WTC11 (cell line): ENCODE data around the gene GNLY.

Source experiments
- ATF1 ChIP-seq: sonication (generic); formaldehyde crosslinking; IDR thresholded peaks from 2 replicates; pipeline ENCODE4 v1.8.1; 2023; ENCODE audit warnings: mild to moderate bottlenecking, moderate library complexity, missing genetic modification reagents
- ESRRA ChIP-seq: sonication (generic); formaldehyde crosslinking; IDR thresholded peaks from 2 replicates; pipeline ENCODE4 v1.8.1; 2022; ENCODE audit warnings: mild to moderate bottlenecking, missing genetic modification reagents, borderline replicate concordance
- MXD4 ChIP-seq: fragments of 250-450 bp; sonication (Bioruptor Pico); IDR thresholded peaks from 2 replicates; pipeline ENCODE4 v1.8.0; 2021; ENCODE audit warnings: mild to moderate bottlenecking, moderate library complexity, borderline replicate concordance
- TF ChIP-seq, protein P1 (sequence below): sonication (generic); formaldehyde crosslinking; IDR thresholded peaks from 2 replicates; pipeline ENCODE4 v1.8.1; 2022; ENCODE audit warnings: mild to moderate bottlenecking, missing genetic modification reagents, moderate library complexity, borderline replicate concordance
- TF ChIP-seq, protein P2 (sequence below): sonication (generic); formaldehyde crosslinking; IDR thresholded peaks from 2 replicates; pipeline ENCODE4 v1.8.1; 2023; ENCODE audit warnings: mild to moderate bottlenecking, missing genetic modification reagents, borderline replicate concordance
- TF ChIP-seq, protein P3 (sequence below): sonication (generic); formaldehyde crosslinking; IDR thresholded peaks from 2 replicates; pipeline ENCODE4 v1.8.1; 2022; ENCODE audit warnings: low read depth, missing genetic modification reagents, borderline replicate concordance
- TF ChIP-seq, protein P4 (sequence below): fragments of 250-450 bp; sonication (Bioruptor Pico); IDR thresholded peaks from 2 replicates; pipeline ENCODE4 v1.8.0; 2021; ENCODE audit warnings: mild to moderate bottlenecking
- TF ChIP-seq, protein P5 (sequence below): fragments of 200-600 bp; IDR thresholded peaks from 2 replicates; pipeline ENCODE4 v1.8.0; 2022; ENCODE audit warnings: antibody characterized with exemption
- TF ChIP-seq, protein P6 (sequence below): sonication (generic); formaldehyde crosslinking; conservative IDR thresholded peaks from 2 replicates; pipeline ENCODE4 v1.8.1; 2022; ENCODE audit warnings: mild to moderate bottlenecking, missing genetic modification reagents
- TF ChIP-seq, protein P7 (sequence below): sonication (generic); formaldehyde crosslinking; IDR thresholded peaks from 2 replicates; pipeline ENCODE4 v1.8.1; 2023; ENCODE audit warnings: mild to moderate bottlenecking, missing genetic modification reagents, moderate library complexity
- TF ChIP-seq, protein P8 (sequence below): sonication (generic); formaldehyde crosslinking; IDR thresholded peaks from 2 replicates; pipeline ENCODE4 v1.8.0; 2022; ENCODE audit warnings: mild to moderate bottlenecking, missing genetic modification reagents

DNA sequence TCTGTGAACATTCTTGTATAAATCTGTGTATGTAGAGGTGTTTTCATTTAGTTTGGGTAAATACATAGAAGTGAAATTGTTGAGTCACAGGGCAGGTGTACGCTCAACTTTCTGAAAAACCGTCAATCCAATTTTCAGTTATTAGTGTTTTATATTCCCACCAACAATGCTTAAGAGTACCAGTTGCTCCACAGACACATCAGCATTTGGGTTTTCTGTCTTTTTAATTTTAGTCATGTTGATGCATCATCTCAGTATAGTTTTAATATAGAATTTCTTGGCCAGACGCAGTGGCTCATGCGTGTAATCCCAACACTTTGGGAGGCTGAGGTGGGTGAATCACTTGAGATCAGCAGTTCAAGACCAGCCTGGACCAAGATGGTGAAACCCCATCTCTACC lies 3.2 kb upstream of the GNLY start:
- TF ChIP-seq, protein P1, sequence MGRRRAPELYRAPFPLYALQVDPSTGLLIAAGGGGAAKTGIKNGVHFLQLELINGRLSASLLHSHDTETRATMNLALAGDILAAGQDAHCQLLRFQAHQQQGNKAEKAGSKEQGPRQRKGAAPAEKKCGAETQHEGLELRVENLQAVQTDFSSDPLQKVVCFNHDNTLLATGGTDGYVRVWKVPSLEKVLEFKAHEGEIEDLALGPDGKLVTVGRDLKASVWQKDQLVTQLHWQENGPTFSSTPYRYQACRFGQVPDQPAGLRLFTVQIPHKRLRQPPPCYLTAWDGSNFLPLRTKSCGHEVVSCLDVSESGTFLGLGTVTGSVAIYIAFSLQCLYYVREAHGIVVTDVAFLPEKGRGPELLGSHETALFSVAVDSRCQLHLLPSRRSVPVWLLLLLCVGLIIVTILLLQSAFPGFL (CRISPR knock-in tag): no peak
- TF ChIP-seq MXD4 (CRISPR knock-in tag): no peak
- TF ChIP-seq, protein P2, sequence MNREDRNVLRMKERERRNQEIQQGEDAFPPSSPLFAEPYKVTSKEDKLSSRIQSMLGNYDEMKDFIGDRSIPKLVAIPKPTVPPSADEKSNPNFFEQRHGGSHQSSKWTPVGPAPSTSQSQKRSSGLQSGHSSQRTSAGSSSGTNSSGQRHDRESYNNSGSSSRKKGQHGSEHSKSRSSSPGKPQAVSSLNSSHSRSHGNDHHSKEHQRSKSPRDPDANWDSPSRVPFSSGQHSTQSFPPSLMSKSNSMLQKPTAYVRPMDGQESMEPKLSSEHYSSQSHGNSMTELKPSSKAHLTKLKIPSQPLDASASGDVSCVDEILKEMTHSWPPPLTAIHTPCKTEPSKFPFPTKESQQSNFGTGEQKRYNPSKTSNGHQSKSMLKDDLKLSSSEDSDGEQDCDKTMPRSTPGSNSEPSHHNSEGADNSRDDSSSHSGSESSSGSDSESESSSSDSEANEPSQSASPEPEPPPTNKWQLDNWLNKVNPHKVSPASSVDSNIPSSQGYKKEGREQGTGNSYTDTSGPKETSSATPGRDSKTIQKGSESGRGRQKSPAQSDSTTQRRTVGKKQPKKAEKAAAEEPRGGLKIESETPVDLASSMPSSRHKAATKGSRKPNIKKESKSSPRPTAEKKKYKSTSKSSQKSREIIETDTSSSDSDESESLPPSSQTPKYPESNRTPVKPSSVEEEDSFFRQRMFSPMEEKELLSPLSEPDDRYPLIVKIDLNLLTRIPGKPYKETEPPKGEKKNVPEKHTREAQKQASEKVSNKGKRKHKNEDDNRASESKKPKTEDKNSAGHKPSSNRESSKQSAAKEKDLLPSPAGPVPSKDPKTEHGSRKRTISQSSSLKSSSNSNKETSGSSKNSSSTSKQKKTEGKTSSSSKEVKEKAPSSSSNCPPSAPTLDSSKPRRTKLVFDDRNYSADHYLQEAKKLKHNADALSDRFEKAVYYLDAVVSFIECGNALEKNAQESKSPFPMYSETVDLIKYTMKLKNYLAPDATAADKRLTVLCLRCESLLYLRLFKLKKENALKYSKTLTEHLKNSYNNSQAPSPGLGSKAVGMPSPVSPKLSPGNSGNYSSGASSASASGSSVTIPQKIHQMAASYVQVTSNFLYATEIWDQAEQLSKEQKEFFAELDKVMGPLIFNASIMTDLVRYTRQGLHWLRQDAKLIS (CRISPR knock-in tag): no peak
- no peak for TF ChIP-seq ESRRA
- TF ChIP-seq, protein P3, sequence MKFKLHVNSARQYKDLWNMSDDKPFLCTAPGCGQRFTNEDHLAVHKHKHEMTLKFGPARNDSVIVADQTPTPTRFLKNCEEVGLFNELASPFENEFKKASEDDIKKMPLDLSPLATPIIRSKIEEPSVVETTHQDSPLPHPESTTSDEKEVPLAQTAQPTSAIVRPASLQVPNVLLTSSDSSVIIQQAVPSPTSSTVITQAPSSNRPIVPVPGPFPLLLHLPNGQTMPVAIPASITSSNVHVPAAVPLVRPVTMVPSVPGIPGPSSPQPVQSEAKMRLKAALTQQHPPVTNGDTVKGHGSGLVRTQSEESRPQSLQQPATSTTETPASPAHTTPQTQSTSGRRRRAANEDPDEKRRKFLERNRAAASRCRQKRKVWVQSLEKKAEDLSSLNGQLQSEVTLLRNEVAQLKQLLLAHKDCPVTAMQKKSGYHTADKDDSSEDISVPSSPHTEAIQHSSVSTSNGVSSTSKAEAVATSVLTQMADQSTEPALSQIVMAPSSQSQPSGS (CRISPR knock-in tag): no peak
- TF ChIP-seq, protein P4, sequence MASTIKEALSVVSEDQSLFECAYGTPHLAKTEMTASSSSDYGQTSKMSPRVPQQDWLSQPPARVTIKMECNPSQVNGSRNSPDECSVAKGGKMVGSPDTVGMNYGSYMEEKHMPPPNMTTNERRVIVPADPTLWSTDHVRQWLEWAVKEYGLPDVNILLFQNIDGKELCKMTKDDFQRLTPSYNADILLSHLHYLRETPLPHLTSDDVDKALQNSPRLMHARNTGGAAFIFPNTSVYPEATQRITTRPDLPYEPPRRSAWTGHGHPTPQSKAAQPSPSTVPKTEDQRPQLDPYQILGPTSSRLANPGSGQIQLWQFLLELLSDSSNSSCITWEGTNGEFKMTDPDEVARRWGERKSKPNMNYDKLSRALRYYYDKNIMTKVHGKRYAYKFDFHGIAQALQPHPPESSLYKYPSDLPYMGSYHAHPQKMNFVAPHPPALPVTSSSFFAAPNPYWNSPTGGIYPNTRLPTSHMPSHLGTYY (CRISPR knock-in tag): no peak
- TF ChIP-seq, protein P5, sequence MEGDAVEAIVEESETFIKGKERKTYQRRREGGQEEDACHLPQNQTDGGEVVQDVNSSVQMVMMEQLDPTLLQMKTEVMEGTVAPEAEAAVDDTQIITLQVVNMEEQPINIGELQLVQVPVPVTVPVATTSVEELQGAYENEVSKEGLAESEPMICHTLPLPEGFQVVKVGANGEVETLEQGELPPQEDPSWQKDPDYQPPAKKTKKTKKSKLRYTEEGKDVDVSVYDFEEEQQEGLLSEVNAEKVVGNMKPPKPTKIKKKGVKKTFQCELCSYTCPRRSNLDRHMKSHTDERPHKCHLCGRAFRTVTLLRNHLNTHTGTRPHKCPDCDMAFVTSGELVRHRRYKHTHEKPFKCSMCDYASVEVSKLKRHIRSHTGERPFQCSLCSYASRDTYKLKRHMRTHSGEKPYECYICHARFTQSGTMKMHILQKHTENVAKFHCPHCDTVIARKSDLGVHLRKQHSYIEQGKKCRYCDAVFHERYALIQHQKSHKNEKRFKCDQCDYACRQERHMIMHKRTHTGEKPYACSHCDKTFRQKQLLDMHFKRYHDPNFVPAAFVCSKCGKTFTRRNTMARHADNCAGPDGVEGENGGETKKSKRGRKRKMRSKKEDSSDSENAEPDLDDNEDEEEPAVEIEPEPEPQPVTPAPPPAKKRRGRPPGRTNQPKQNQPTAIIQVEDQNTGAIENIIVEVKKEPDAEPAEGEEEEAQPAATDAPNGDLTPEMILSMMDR: no peak
- TF ChIP-seq, protein P6, sequence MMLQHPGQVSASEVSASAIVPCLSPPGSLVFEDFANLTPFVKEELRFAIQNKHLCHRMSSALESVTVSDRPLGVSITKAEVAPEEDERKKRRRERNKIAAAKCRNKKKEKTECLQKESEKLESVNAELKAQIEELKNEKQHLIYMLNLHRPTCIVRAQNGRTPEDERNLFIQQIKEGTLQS (CRISPR knock-in tag): no peak
- TF ChIP-seq, protein P7, sequence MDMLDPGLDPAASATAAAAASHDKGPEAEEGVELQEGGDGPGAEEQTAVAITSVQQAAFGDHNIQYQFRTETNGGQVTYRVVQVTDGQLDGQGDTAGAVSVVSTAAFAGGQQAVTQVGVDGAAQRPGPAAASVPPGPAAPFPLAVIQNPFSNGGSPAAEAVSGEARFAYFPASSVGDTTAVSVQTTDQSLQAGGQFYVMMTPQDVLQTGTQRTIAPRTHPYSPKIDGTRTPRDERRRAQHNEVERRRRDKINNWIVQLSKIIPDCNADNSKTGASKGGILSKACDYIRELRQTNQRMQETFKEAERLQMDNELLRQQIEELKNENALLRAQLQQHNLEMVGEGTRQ: no peak
- TF ChIP-seq, protein P8, sequence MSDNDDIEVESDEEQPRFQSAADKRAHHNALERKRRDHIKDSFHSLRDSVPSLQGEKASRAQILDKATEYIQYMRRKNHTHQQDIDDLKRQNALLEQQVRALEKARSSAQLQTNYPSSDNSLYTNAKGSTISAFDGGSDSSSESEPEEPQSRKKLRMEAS (CRISPR knock-in tag): no peak
- TF ChIP-seq ATF1 (CRISPR knock-in tag): no peak
